Activated CD8-positive, alpha-beta memory T cell treated with anti-CD3 and anti-CD28 coated beads for 48 hours (primary cell): ENCODE data around the gene SYT12.

Experiments used
- DNase-seq, 3 experiments: peaks; one replicate each; pipeline ENCODE4 v3.0.0-alpha.2; 2020; ENCODE audit warnings: low read depth in 2 of 3, low spot score in 2 of 3

Gene SYT12

DNA sequence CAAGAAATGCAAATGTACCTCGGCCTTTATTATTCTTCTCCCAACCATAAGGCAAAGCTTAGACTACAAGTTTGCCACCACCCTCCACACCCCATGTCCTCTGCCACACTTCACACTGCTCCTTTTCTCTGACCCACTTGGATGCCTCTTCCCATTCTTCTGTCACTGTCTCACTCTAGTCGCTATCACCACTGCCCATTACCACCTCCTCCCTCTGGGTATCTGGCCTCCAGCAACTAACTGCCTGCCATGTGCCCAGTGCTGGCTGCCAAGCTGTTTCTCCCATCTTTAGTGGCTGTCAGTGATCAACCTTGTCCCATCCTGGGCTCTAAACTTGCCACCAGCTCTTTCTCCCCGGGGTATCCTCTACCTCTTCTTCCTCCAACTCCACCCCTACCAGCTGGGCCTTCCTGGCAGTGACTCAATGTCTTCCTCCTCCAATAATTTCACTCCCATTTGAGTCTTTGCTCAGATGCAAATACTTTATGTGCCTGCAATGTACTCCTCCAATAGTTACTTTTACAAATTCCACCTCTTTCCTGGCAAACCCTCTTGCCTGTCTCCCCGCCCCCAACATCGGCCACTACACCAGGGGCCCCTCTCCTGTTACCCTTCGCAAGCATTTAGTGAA is 76.0 kb downstream of the SYT12 start:
- no peak for DNase-seq

DNA sequence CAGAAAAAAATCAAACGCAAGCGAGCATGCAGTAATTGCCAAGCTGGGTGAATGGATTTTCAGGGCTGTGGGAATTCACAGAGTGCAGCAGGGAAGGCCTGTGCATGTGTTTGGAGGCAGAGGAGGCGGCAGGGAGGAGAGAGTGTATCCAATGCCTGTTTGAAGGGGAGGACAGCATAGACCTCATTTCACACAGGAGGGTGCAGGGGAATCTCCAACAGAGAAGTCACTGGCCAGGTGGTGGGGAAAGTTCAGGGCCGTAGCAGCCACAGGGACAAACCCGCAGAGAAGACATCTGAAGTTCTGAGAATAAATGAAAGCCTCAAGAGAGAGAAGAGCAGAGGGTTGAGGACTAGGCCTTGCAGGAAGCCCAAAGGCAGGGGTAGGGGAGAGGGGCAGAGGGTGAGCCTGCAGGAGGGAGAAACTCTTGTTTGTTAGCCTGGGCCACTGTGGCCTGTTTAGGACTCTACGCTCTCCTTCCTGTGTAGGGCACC is 76.9 kb downstream of the SYT12 start:
- DNase-seq = no peak
